Adrenal gland (tissue), 5 donors: ENCODE results near the gene ST8SIA6.

Experiments
- POLR2A ChIP-seq, 2 donors: fragments of 450-650 bp; IDR thresholded peaks; one replicate each; pipeline ENCODE4 v1.6.1; 2017; ENCODE audit warnings: antibody characterized with exemption in 2 of 2, mild to moderate bottlenecking in 2 of 2, moderate library complexity in 1 of 2
- TF ChIP-seq, protein P1 (sequence below), 6 experiments: fragments of 450-650 bp in 4 of 6; fragments of 200-600 bp in 2 of 6; sonication (generic) in 1 of 6; IDR thresholded peaks; 1 replicate in 5 of 6; 2 replicates in 1 of 6; pipeline versions ENCODE4 v1.5.1 to v1.8.0; 2016 to 2021; ENCODE audit warnings: antibody characterized with exemption in 6 of 6, mild to moderate bottlenecking in 2 of 6, moderate library complexity in 1 of 6
- donor health status: DM: no; HTN: no; CAD: no.

DNA sequence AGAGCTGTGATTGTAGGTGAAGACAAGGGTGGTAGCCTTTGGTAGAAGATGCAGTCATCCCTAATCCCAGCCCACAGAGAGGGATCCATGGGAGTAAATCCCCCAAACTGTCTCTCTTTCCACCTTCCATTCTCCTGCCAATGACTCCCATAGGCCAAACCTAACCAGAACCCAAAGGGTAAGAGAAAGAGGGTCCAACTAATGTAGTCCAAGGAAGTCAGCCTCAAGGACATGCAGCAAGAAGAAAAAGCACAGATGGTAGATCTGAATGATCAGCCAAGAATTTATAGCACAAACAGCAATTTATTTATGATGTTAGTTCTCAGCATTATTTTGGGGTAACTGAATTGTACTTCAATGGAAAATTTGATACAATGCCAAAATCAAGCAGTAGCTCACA is 87.7 kb downstream of the ST8SIA6 start:
- TF ChIP-seq, protein P1, sequence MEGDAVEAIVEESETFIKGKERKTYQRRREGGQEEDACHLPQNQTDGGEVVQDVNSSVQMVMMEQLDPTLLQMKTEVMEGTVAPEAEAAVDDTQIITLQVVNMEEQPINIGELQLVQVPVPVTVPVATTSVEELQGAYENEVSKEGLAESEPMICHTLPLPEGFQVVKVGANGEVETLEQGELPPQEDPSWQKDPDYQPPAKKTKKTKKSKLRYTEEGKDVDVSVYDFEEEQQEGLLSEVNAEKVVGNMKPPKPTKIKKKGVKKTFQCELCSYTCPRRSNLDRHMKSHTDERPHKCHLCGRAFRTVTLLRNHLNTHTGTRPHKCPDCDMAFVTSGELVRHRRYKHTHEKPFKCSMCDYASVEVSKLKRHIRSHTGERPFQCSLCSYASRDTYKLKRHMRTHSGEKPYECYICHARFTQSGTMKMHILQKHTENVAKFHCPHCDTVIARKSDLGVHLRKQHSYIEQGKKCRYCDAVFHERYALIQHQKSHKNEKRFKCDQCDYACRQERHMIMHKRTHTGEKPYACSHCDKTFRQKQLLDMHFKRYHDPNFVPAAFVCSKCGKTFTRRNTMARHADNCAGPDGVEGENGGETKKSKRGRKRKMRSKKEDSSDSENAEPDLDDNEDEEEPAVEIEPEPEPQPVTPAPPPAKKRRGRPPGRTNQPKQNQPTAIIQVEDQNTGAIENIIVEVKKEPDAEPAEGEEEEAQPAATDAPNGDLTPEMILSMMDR (IDR thresholded peaks at IDR 0.05) = no peak
- TF ChIP-seq POLR2A (IDR thresholded peaks at IDR 0.05) = no peak
